GM12878 (cell line): Measurements from ENCODE around the gene TMEM272. TPM values are rescaled to one million over a fixed set of nuclear protein-coding genes. Genes with fewer than 3 reads are reported as not detected.

Experiments
- ATAC-seq: fragments of 200-7000 bp; cut with Tn5 transposase; 3 replicates; pipeline ENCODE4 v1.9.1; 2020; ENCODE audit warnings: mild to moderate bottlenecking, moderate library complexity
- BruUV-seq: library from RNA; stranded (reverse); fragments of 400-500 nt; replicated peaks from 2 replicates; lab custom pipeline; 2021; lab: Mats Ljungman, UMichigan
- CTCF ChIA-PET: fragments of 300-600 bp; sonication (Branson Sonifier 250); formaldehyde crosslinking; extraction: SDS; loops from one replicate; lab custom pipeline; 2021; ENCODE audit warnings: inconsistent platforms; lab: Yijun Ruan, JAX
- POLR2A ChIA-PET: fragments of 350-600 bp; formaldehyde crosslinking; extraction: SDS; loops from one replicate; lab custom pipeline; 2021; ENCODE audit warnings: inconsistent platforms; lab: Charles Lee
- RAD21 ChIA-PET: fragments of 300-600 bp; sonication (Branson Sonifier 250); formaldehyde crosslinking; loops from one replicate; lab custom pipeline; 2023; ENCODE audit warnings: antibody characterized with exemption; ENCODE audit not compliant: unreplicated experiment; lab: Charles Lee
- SMC1A ChIA-PET: fragments of 300-600 bp; sonication (Branson Sonifier 250); formaldehyde crosslinking; loops from one replicate; lab custom pipeline; 2023; ENCODE audit not compliant: unreplicated experiment, uncharacterized antibody; lab: Charles Lee
- DNase-seq: peaks from one replicate; pipeline ENCODE4 v3.0.0-alpha.2; 2011; ENCODE audit warnings: low read depth, low spot score
- FAIRE-seq: peaks from 3 replicates; lab custom pipeline; 2011; peaks lifted over from hg19 to GRCh38; lab: Jason Lieb, UNC
- H2AFZ ChIP-seq: 2 replicates; pipeline ENCODE4 v1.6.0; 2011; ENCODE audit warnings: low read depth, low read length, control low read depth; ENCODE audit not compliant: control insufficient read depth
- H3K27ac ChIP-seq: 2 replicates; pipeline ENCODE4 v1.5.1; 2011; ENCODE audit warnings: control low read depth; ENCODE audit not compliant: control insufficient read depth, insufficient read depth
- H3K27me3 ChIP-seq, 2 experiments: replicated peaks in 1 of 2; 2 replicates each; pipeline versions ENCODE4 v1.6.0 to v1.6.1; 2011; ENCODE audit warnings: low read length in 1 of 2; ENCODE audit not compliant: control insufficient read depth in 2 of 2, insufficient read depth in 2 of 2
- H3K36me3 ChIP-seq, 2 experiments: 2 replicates each; pipeline ENCODE4 v1.5.1; 2011; ENCODE audit warnings: low read length in 1 of 2; ENCODE audit not compliant: control insufficient read depth in 2 of 2, insufficient read depth in 2 of 2
- H3K4me1 ChIP-seq: 2 replicates; pipeline ENCODE4 v1.6.1; 2011; ENCODE audit warnings: mild to moderate bottlenecking, low read length, moderate library complexity, mixed read lengths; ENCODE audit not compliant: control insufficient read depth, insufficient read depth
- H3K4me2 ChIP-seq: 2 replicates; pipeline ENCODE4 v1.6.0; 2011; ENCODE audit warnings: control low read depth; ENCODE audit not compliant: control insufficient read depth, insufficient read depth
- H3K4me3 ChIP-seq: fragments of 200-600 bp; sonication (generic); 2 replicates; pipeline ENCODE4 v1.5.1; 2016
- H3K79me2 ChIP-seq: 2 replicates; pipeline ENCODE4 v1.6.0; 2011; ENCODE audit warnings: low read length; ENCODE audit not compliant: control insufficient read depth, insufficient read depth
- H3K9ac ChIP-seq: 2 replicates; pipeline ENCODE4 v1.8.0; 2011; ENCODE audit warnings: low read length, control low read depth, mixed read lengths; ENCODE audit not compliant: control insufficient read depth, insufficient read depth
- H3K9me3 ChIP-seq: replicated peaks from 3 replicates; pipeline ENCODE4 v1.5.1; 2011; ENCODE audit warnings: mild to moderate bottlenecking, low read length; ENCODE audit not compliant: control insufficient read depth, insufficient read depth
- H4K20me1 ChIP-seq: 2 replicates; pipeline ENCODE4 v1.6.0; 2011; ENCODE audit not compliant: control insufficient read depth, insufficient read depth
- CREB1 ChIP-seq: IDR thresholded peaks from 2 replicates; pipeline ENCODE4 v1.6.1; 2012; ENCODE audit warnings: low read depth, mild to moderate bottlenecking, inconsistent platforms
- E2F8 ChIP-seq: fragments of 450-650 bp; IDR thresholded peaks from 2 replicates; pipeline ENCODE4 v1.6.1; 2018; ENCODE audit warnings: mild to moderate bottlenecking, low read depth, moderate library complexity; ENCODE audit not compliant: partially characterized antibody
- IKZF2 ChIP-seq, 2 experiments: fragments of 450-650 bp; IDR thresholded peaks; 2 replicates each; pipeline ENCODE4 v1.6.1; 2017; ENCODE audit warnings: mild to moderate bottlenecking in 2 of 2, moderate library complexity in 2 of 2
- KAT2A ChIP-seq: conservative IDR thresholded peaks from 2 replicates; pipeline ENCODE4 v1.6.1; 2011; ENCODE audit warnings: low read depth, low read length; ENCODE audit not compliant: control insufficient read depth
- SMARCA5 ChIP-seq: fragments of 450-650 bp; IDR thresholded peaks from 2 replicates; pipeline ENCODE4 v1.6.1; 2017; ENCODE audit warnings: mild to moderate bottlenecking
- WGBS: methylation state at CpG from one replicate; pipeline ENCODE4 v1.1.6; 2016; ENCODE audit warnings: low lambda C conversion rate; ENCODE audit not compliant: insufficient replicate concordance, insufficient coverage; ENCODE audit errors: missing lambda C conversion rate; 5-methylcytosine and 5-hydroxymethylcytosine counted together
- in situ Hi-C: fragments of 300-500 bp; cut with MboI; formaldehyde crosslinking; loops from 9 replicates; pipeline ENCODE4 v1.14.3; 2018; ENCODE audit warnings: mixed read lengths
- intact Hi-C: fragments of 100-400 bp; cut with micrococcal nuclease; formaldehyde crosslinking; loops from one replicate; pipeline ENCODE4 v1.14.2; 2022; ENCODE audit not compliant: unreplicated experiment
- polyA plus RNA-seq, 11 experiments: library from polyadenylated mRNA; depleted of rRNA in 4 of 11; unstranded in 6 of 11; stranded (reverse) in 5 of 11; fragments of >200 nt; fragmentation: Nextera tagmentation in 4 of 11; fragmentation: Illumina TruSeq in 1 of 11; extraction: Ambion mirVana in 4 of 11; extraction: Trizol in 1 of 11; gene quantifications; 1 replicate in 1 of 11; 2 replicates in 10 of 11; pipeline versions ENCODE4 v1.2.1 to v1.2.3, GENCODE V29; 2011 to 2016; ENCODE audit warnings: inconsistent platforms in 2 of 11, missing spikeins in 2 of 11, low read depth in 1 of 11
- total RNA-seq, 4 experiments: library from RNA; depleted of rRNA in 3 of 4; stranded (reverse); fragments of >200 nt in 3 of 4; fragmentation: Illumina TruSeq in 1 of 4; extraction: Trizol in 1 of 4; gene quantifications; 2 replicates each; pipeline versions ENCODE4 v1.2.1 to v1.2.3, GENCODE V29; 2013 to 2021
- TF ChIP-seq, protein P1 (sequence below): IDR thresholded peaks from 2 replicates; pipeline ENCODE4 v1.6.1; 2012; ENCODE audit warnings: low read depth, low read length, improper control_type of control experiment

The TMEM272 gene
- total and polyA plus RNA-seq, 10 of the 15 experiments (the other 5 are each of a cell fraction or from before 2014, with no cell fraction given) = 0.01 to 0.04 TPM; not detected in 8

- Histone ChIP-seq H3K36me3 (no peaks in the 10 kb centered on the region), H2AFZ (no peak overlapping the region), H3K4me2 (no peak overlapping the region), H3K27ac (no peak overlapping the region), H3K9me3 (no peaks in the 10 kb centered on the region), H3K4me1 (no peaks in the 10 kb centered on the region), H3K4me3 (no peak overlapping the region), H3K9ac (no peak overlapping the region), H3K27me3 (peaks cover 0 to 3% of the 10 kb centered on the region in 2 experiments; a peak in 2 of 4 replicates), H3K79me2 (no peaks in the 10 kb centered on the region), H4K20me1 (no peaks in the 10 kb centered on the region)
- SMC1A ChIA-PET = no interaction called here
- ATAC-seq = no peak
- intact Hi-C loops = no loop called here
- BruUV-seq = no TSS peak
- in situ Hi-C loops = no loop called here
- RAD21 ChIA-PET = no interaction called here
- POLR2A ChIA-PET = interaction anchor here (0.6 to 1.4 kb wide), 2 partner anchors 20 to 227 kb away, joined by 3 read pairs; no protein-coding TSS in a partner anchor
- DNase-seq = no peak
- 40% methylated on average over 10 of the region's 10 CpGs for WGBS
- CTCF ChIA-PET = interaction anchor here (1.3 to 3.0 kb wide), 2 partner anchors 8 to 25 kb away, joined by 3 to 28 read pairs; no protein-coding TSS in a partner anchor
- TF ChIP-seq, protein P1, sequence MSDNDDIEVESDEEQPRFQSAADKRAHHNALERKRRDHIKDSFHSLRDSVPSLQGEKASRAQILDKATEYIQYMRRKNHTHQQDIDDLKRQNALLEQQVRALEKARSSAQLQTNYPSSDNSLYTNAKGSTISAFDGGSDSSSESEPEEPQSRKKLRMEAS = no peak
- TF ChIP-seq IKZF2 (IDR thresholded peaks at IDR 0.05) = no peak
- FAIRE-seq = no peak
Measured at GRCh38 chr13:51839711-51840540, 5.1 kb downstream of the TMEM272 start.

GRCh38 chr13:51838240-51838846 lies 6.6 kb downstream of the TMEM272 start:
- no TSS peak for BruUV-seq
- Histone ChIP-seq H3K27me3 (peaks cover 0 to 6% of the 10 kb centered on the region in 2 experiments; a peak in 3 of 4 replicates), H2AFZ (no peak overlapping the region), H3K4me3 (no peak overlapping the region), H4K20me1 (no peaks in the 10 kb centered on the region), H3K36me3 (no peaks in the 10 kb centered on the region), H3K4me1 (no peaks in the 10 kb centered on the region), H3K27ac (no peak overlapping the region), H3K9me3 (no peaks in the 10 kb centered on the region), H3K4me2 (no peak overlapping the region), H3K79me2 (no peaks in the 10 kb centered on the region), H3K9ac (no peak overlapping the region)
- ChIA-PET CTCF (interaction anchor here (1.2 to 3.0 kb wide), 5 partner anchors 10 to 289 kb away, joined by 3 to 28 read pairs (median 4); no protein-coding TSS in a partner anchor), POLR2A (no interaction called here), SMC1A (interaction anchor here (0.6 to 1.3 kb wide), 3 partner anchors 8 to 360 kb away, joined by 3 to 4 read pairs (median 3); no protein-coding TSS in a partner anchor), RAD21 (no interaction called here)
- WGBS = 34% methylated on average over 8 of the region's 8 CpGs
- FAIRE-seq (no peak), DNase-seq (no peak), ATAC-seq (no peak)
- TF ChIP-seq SMARCA5 (no peak), E2F8 (no peak), CREB1 (no peak), KAT2A (no peak)
- intact Hi-C loops (no loop called here), in situ Hi-C loops (no loop called here)
